Astrocyte of the spinal cord (primary cell): ENCODE results near the gene RALGPS1.

Source experiments
- DNase-seq: peaks from one replicate; pipeline ENCODE4 v3.0.0; 2011; ENCODE audit warnings: low read depth, low spot score
- H3K4me3 ChIP-seq: 2 replicates; pipeline ENCODE4 v1.5.1; 2011; ENCODE audit warnings: low read depth, mild to moderate bottlenecking, low read length, moderate library complexity
- CTCF ChIP-seq: IDR thresholded peaks from 2 replicates; pipeline ENCODE4 v1.5.1; 2012; ENCODE audit warnings: low read depth, mild to moderate bottlenecking, low read length, inconsistent platforms
- in situ Hi-C: cut with HindIII; loops from 2 replicates; pipeline ENCODE4 v1.10.0; 2017; ENCODE audit warnings: low sequenced_read_pairs

The RALGPS1 gene

GRCh38 chr9:127223266-127223665, 308.7 kb downstream of the RALGPS1 start:
- in situ Hi-C loops = no loop called here
- DNase-seq = no peak
- TF ChIP-seq CTCF = no peak
- H3K4me3 ChIP-seq = no peak overlapping the region

GRCh38 chr9:127223810-127224177, 309.2 kb downstream of the RALGPS1 start:
- no peak for TF ChIP-seq CTCF
- no peak for DNase-seq
- H3K4me3 ChIP-seq = peak overlapping the region; percentile 10
- in situ Hi-C loops = no loop called here

GRCh38 chr9:127224178-127224882, 309.7 kb downstream of the RALGPS1 start:
- H3K4me3 ChIP-seq = peak overlapping the region; percentile 52
- in situ Hi-C loops = no loop called here
- peak; percentile 34 for TF ChIP-seq CTCF

GRCh38 chr9:127224883-127225739, 310.5 kb downstream of the RALGPS1 start:
- peak; percentile 91 for DNase-seq
- TF ChIP-seq CTCF = no peak
- H3K4me3 ChIP-seq = peak overlapping the region; percentile 52
- in situ Hi-C loops = no loop called here

More at GRCh38 chr9:127224178-127224882, 309.7 kb downstream of the RALGPS1 start:
- peak; percentile 82 for DNase-seq

- no peak for DNase-seq
- TF ChIP-seq CTCF = no peak
- peak overlapping the region; percentile 46 for H3K4me3 ChIP-seq
- in situ Hi-C loops = no loop called here
These were observed 311.4 kb downstream of the RALGPS1 start for GRCh38 chr9:127225801-127226625.
